WTC11 (cell line): ENCODE data around the gene ILDR2. TPM values are rescaled to one million over a fixed set of nuclear protein-coding genes. Genes with fewer than 3 reads are reported as not detected.

Experiments
- ATAC-seq: fragments of 200-7000 bp; cut with Tn5 transposase; 2 replicates; pipeline ENCODE4 v1.10.0; 2021; ENCODE audit warnings: mild to moderate bottlenecking, moderate library complexity
- CTCF ChIA-PET: fragments of 300-600 bp; sonication (Branson Sonifier 250); formaldehyde crosslinking; loops from one replicate; lab custom pipeline; 2021; ENCODE audit warnings: antibody characterized with exemption; lab: Charles Lee
- POLR2A ChIA-PET: fragments of 350-600 bp; sonication (Branson Sonifier 250); formaldehyde crosslinking; loops from one replicate; lab custom pipeline; 2021; ENCODE audit warnings: antibody characterized with exemption; lab: Charles Lee
- DNase-seq: peaks from one replicate; pipeline ENCODE4 v3.0.0; 2021; ENCODE audit warnings: low spot score
- H3K27ac Mint-ChIP-seq: 2 replicates; pipeline ENCODE4 v1.8.0; 2021; ENCODE audit warnings: mixed read lengths
- H3K27me3 Mint-ChIP-seq: 2 replicates; pipeline ENCODE4 v1.8.0; 2021; ENCODE audit warnings: low read depth, mild to moderate bottlenecking, moderate library complexity, mixed read lengths
- H3K36me3 Mint-ChIP-seq: 2 replicates; pipeline ENCODE4 v1.8.0; 2021; ENCODE audit warnings: mixed read lengths
- H3K4me1 Mint-ChIP-seq: 2 replicates; pipeline ENCODE4 v1.8.0; 2022; ENCODE audit warnings: mixed read lengths
- H3K4me3 Mint-ChIP-seq: 2 replicates; pipeline ENCODE4 v1.8.0; 2021; ENCODE audit warnings: mild to moderate bottlenecking, moderate library complexity, mixed read lengths
- H3K9me3 Mint-ChIP-seq: 2 replicates; pipeline ENCODE4 v1.8.0; 2021; ENCODE audit warnings: mixed read lengths
- JUN ChIP-seq: sonication (generic); formaldehyde crosslinking; IDR thresholded peaks from 2 replicates; pipeline ENCODE4 v1.8.0; 2023; ENCODE audit warnings: mild to moderate bottlenecking, missing genetic modification reagents
- KAT7 ChIP-seq: sonication (generic); formaldehyde crosslinking; IDR thresholded peaks from 2 replicates; pipeline ENCODE4 v1.8.1; 2023; ENCODE audit warnings: missing genetic modification reagents, mild to moderate bottlenecking, borderline replicate concordance
- NFE2L1 ChIP-seq: sonication (generic); formaldehyde crosslinking; IDR thresholded peaks from 2 replicates; pipeline ENCODE4 v1.8.1; 2023; ENCODE audit warnings: missing genetic modification reagents
- NFYB ChIP-seq: sonication (generic); formaldehyde crosslinking; conservative IDR thresholded peaks from 2 replicates; pipeline ENCODE4 v1.8.0; 2022; ENCODE audit warnings: low read depth, missing genetic modification reagents
- NR1H2 ChIP-seq: sonication (generic); formaldehyde crosslinking; IDR thresholded peaks from 2 replicates; pipeline ENCODE4 v1.9.0; 2021; ENCODE audit warnings: mild to moderate bottlenecking, moderate library complexity, missing genetic modification reagents
- SP1 ChIP-seq: sonication (generic); formaldehyde crosslinking; conservative IDR thresholded peaks from 2 replicates; pipeline ENCODE4 v1.8.1; 2022; ENCODE audit warnings: missing genetic modification reagents
- ZNF138 ChIP-seq: sonication (generic); formaldehyde crosslinking; conservative IDR thresholded peaks from 2 replicates; pipeline ENCODE4 v1.8.1; 2022; ENCODE audit warnings: mild to moderate bottlenecking, moderate library complexity, missing genetic modification reagents
- ZNF671 ChIP-seq: fragments of 250-450 bp; sonication (Bioruptor Pico); IDR thresholded peaks from 2 replicates; pipeline ENCODE4 v1.8.0; 2021; ENCODE audit warnings: mild to moderate bottlenecking
- total RNA-seq: library from RNA; stranded (reverse); gene quantifications from 3 replicates; pipeline ENCODE4 v1.2.3, GENCODE V29; 2021
- TF ChIP-seq, protein P1 (sequence below): sonication (generic); formaldehyde crosslinking; IDR thresholded peaks from 2 replicates; pipeline ENCODE4 v1.8.1; 2023; ENCODE audit warnings: mild to moderate bottlenecking, missing genetic modification reagents, moderate library complexity
- TF ChIP-seq, protein P2 (sequence below): fragments of 250-450 bp; sonication (Bioruptor Pico); IDR thresholded peaks from 2 replicates; pipeline ENCODE4 v1.8.0; 2021; ENCODE audit warnings: mild to moderate bottlenecking
- TF ChIP-seq, protein P3 (sequence below): sonication (generic); formaldehyde crosslinking; IDR thresholded peaks from 2 replicates; pipeline ENCODE4 v1.8.1; 2023; ENCODE audit warnings: mild to moderate bottlenecking, missing genetic modification reagents, borderline replicate concordance
- TF ChIP-seq, protein P4 (sequence below): sonication (generic); formaldehyde crosslinking; IDR thresholded peaks from 2 replicates; pipeline ENCODE4 v1.8.1; 2023; ENCODE audit warnings: mild to moderate bottlenecking, moderate library complexity, missing genetic modification reagents
- TF ChIP-seq, protein P5 (sequence below): sonication (generic); formaldehyde crosslinking; IDR thresholded peaks from 2 replicates; pipeline ENCODE4 v1.8.1; 2023; ENCODE audit warnings: mild to moderate bottlenecking, missing genetic modification reagents
- TF ChIP-seq, protein P6 (sequence below): fragments of 200-600 bp; IDR thresholded peaks from 2 replicates; pipeline ENCODE4 v1.8.0; 2022; ENCODE audit warnings: antibody characterized with exemption
- TF ChIP-seq, protein P7 (sequence below): sonication (generic); formaldehyde crosslinking; IDR thresholded peaks from 2 replicates; pipeline ENCODE4 v1.8.1; 2023; ENCODE audit warnings: mild to moderate bottlenecking, missing genetic modification reagents

Gene ILDR2
- total RNA-seq, 1 experiment from 2014 or later: 1.6 TPM

DNA sequence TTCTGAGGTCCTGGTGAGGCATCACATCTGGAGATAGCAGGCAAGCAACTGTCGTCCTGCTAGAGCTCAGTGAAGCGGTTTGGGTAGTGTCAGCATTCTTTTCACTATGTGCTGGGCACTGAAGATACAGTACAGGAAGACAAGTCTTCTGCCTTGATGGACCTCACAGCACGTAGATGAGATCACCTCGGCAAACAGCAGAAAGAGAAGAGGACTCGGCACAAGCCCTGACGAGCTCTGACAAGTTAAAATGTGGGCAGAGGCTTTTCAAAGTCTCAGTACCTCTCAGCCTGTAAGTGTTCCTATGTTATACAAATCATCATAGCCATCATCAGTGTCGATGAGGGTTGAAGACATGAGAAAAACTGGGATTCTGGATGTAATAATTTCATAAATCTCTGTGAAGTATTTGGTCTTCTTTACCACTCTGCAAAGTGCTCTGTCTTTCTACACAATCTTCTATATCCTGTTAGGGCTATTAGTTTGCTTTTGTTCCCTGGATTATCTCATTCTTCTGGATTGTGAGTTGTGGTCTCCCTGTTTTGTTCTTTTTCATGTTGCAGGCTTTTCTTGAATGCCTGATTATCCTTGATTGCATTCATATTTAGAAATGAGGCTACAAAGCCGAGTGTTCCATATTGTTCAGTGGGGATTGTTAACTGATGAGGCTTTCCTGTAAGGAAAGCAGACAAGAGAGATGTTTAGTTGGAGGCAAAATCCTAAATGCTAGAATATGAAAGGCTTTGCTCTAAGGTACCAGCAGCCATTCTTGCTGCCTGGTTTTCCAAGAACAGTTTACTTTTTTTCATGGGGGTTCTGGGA, 38.0 kb upstream of the ILDR2 start:
- no peak for ATAC-seq
- TF ChIP-seq KAT7 (no peak), ZNF671 (CRISPR knock-in tag) (no peak)
- CTCF ChIA-PET: no interaction called here
- POLR2A ChIA-PET: no interaction called here
- DNase-seq: no peak
- Mint-ChIP-seq H3K9me3 (no peaks in the 10 kb centered on the region), H3K4me1 (peaks cover 2% of the 10 kb centered on the region), H3K27me3 (no peaks in the 10 kb centered on the region), H3K4me3 (no peak overlapping the region), H3K27ac (no peak overlapping the region), H3K36me3 (no peaks in the 10 kb centered on the region)

DNA sequence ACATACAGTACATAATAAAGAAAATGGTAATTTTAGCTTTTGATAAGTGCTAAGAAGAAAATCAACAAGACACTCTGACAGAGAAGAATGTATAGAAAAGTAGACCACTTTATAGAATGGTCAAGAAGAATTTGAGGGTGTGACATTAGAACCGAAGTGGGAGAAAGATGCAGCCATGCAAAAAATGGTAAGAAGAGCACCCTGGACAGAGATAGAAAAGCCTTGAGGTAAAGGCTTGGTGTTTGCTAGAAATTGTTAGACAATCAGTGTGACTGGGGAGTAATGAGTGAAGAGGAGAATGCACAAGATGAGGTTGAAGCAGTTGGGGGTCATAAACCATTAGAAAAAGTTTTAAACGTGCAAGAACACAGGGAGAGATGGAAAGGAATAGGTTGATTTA, 37.2 kb upstream of the ILDR2 start:
- TF ChIP-seq SP1 (CRISPR knock-in tag) (no peak), NFE2L1 (CRISPR knock-in tag) (no peak), NR1H2 (CRISPR knock-in tag) (no peak), JUN (no peak), ZNF138 (CRISPR knock-in tag) (no peak), NFYB (CRISPR knock-in tag) (no peak), KAT7 (no peak)
- TF ChIP-seq, protein P1, sequence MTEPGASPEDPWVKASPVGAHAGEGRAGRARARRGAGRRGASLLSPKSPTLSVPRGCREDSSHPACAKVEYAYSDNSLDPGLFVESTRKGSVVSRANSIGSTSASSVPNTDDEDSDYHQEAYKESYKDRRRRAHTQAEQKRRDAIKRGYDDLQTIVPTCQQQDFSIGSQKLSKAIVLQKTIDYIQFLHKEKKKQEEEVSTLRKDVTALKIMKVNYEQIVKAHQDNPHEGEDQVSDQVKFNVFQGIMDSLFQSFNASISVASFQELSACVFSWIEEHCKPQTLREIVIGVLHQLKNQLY (CRISPR knock-in tag): no peak
- TF ChIP-seq, protein P2, sequence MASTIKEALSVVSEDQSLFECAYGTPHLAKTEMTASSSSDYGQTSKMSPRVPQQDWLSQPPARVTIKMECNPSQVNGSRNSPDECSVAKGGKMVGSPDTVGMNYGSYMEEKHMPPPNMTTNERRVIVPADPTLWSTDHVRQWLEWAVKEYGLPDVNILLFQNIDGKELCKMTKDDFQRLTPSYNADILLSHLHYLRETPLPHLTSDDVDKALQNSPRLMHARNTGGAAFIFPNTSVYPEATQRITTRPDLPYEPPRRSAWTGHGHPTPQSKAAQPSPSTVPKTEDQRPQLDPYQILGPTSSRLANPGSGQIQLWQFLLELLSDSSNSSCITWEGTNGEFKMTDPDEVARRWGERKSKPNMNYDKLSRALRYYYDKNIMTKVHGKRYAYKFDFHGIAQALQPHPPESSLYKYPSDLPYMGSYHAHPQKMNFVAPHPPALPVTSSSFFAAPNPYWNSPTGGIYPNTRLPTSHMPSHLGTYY (CRISPR knock-in tag): no peak
- TF ChIP-seq, protein P3, sequence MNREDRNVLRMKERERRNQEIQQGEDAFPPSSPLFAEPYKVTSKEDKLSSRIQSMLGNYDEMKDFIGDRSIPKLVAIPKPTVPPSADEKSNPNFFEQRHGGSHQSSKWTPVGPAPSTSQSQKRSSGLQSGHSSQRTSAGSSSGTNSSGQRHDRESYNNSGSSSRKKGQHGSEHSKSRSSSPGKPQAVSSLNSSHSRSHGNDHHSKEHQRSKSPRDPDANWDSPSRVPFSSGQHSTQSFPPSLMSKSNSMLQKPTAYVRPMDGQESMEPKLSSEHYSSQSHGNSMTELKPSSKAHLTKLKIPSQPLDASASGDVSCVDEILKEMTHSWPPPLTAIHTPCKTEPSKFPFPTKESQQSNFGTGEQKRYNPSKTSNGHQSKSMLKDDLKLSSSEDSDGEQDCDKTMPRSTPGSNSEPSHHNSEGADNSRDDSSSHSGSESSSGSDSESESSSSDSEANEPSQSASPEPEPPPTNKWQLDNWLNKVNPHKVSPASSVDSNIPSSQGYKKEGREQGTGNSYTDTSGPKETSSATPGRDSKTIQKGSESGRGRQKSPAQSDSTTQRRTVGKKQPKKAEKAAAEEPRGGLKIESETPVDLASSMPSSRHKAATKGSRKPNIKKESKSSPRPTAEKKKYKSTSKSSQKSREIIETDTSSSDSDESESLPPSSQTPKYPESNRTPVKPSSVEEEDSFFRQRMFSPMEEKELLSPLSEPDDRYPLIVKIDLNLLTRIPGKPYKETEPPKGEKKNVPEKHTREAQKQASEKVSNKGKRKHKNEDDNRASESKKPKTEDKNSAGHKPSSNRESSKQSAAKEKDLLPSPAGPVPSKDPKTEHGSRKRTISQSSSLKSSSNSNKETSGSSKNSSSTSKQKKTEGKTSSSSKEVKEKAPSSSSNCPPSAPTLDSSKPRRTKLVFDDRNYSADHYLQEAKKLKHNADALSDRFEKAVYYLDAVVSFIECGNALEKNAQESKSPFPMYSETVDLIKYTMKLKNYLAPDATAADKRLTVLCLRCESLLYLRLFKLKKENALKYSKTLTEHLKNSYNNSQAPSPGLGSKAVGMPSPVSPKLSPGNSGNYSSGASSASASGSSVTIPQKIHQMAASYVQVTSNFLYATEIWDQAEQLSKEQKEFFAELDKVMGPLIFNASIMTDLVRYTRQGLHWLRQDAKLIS (CRISPR knock-in tag): no peak
- TF ChIP-seq, protein P4, sequence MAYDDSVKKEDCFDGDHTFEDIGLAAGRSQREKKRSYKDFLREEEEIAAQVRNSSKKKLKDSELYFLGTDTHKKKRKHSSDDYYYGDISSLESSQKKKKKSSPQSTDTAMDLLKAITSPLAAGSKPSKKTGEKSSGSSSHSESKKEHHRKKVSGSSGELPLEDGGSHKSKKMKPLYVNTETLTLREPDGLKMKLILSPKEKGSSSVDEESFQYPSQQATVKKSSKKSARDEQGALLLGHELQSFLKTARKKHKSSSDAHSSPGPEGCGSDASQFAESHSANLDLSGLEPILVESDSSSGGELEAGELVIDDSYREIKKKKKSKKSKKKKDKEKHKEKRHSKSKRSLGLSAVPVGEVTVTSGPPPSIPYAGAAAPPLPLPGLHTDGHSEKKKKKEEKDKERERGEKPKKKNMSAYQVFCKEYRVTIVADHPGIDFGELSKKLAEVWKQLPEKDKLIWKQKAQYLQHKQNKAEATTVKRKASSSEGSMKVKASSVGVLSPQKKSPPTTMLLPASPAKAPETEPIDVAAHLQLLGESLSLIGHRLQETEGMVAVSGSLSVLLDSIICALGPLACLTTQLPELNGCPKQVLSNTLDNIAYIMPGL (CRISPR knock-in tag): no peak
- TF ChIP-seq, protein P5, sequence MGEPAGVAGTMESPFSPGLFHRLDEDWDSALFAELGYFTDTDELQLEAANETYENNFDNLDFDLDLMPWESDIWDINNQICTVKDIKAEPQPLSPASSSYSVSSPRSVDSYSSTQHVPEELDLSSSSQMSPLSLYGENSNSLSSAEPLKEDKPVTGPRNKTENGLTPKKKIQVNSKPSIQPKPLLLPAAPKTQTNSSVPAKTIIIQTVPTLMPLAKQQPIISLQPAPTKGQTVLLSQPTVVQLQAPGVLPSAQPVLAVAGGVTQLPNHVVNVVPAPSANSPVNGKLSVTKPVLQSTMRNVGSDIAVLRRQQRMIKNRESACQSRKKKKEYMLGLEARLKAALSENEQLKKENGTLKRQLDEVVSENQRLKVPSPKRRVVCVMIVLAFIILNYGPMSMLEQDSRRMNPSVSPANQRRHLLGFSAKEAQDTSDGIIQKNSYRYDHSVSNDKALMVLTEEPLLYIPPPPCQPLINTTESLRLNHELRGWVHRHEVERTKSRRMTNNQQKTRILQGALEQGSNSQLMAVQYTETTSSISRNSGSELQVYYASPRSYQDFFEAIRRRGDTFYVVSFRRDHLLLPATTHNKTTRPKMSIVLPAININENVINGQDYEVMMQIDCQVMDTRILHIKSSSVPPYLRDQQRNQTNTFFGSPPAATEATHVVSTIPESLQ (CRISPR knock-in tag): no peak
- TF ChIP-seq, protein P6, sequence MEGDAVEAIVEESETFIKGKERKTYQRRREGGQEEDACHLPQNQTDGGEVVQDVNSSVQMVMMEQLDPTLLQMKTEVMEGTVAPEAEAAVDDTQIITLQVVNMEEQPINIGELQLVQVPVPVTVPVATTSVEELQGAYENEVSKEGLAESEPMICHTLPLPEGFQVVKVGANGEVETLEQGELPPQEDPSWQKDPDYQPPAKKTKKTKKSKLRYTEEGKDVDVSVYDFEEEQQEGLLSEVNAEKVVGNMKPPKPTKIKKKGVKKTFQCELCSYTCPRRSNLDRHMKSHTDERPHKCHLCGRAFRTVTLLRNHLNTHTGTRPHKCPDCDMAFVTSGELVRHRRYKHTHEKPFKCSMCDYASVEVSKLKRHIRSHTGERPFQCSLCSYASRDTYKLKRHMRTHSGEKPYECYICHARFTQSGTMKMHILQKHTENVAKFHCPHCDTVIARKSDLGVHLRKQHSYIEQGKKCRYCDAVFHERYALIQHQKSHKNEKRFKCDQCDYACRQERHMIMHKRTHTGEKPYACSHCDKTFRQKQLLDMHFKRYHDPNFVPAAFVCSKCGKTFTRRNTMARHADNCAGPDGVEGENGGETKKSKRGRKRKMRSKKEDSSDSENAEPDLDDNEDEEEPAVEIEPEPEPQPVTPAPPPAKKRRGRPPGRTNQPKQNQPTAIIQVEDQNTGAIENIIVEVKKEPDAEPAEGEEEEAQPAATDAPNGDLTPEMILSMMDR: no peak
- TF ChIP-seq, protein P7, sequence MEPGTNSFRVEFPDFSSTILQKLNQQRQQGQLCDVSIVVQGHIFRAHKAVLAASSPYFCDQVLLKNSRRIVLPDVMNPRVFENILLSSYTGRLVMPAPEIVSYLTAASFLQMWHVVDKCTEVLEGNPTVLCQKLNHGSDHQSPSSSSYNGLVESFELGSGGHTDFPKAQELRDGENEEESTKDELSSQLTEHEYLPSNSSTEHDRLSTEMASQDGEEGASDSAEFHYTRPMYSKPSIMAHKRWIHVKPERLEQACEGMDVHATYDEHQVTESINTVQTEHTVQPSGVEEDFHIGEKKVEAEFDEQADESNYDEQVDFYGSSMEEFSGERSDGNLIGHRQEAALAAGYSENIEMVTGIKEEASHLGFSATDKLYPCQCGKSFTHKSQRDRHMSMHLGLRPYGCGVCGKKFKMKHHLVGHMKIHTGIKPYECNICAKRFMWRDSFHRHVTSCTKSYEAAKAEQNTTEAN (CRISPR knock-in tag): no peak
- H3K27ac Mint-ChIP-seq: no peak overlapping the region
- CTCF ChIA-PET: no interaction called here
- H3K4me3 Mint-ChIP-seq: no peak overlapping the region
- no peaks in the 10 kb centered on the region for H3K9me3 Mint-ChIP-seq
- ATAC-seq (no peak), DNase-seq (no peak)
- POLR2A ChIA-PET: interaction anchor here (0.5 kb wide), 1 partner anchor 1222 kb away, joined by 4 read pairs; no protein-coding TSS in a partner anchor
- H3K27me3 Mint-ChIP-seq: no peaks in the 10 kb centered on the region
- H3K36me3 Mint-ChIP-seq: no peaks in the 10 kb centered on the region
- H3K4me1 Mint-ChIP-seq: peaks cover 2% of the 10 kb centered on the region
